Lower leg skin (tissue), 4 donors: ENCODE measurements around the gene NPIPB8. TPM values are rescaled to one million over a fixed set of nuclear protein-coding genes. Genes with fewer than 3 reads are reported as not detected.
A peak's percentile ranks its signal among the peaks of the same experiment; 100 is the strongest.
"Not testable (repeated sequence)": the region's sequence is repeated elsewhere in the genome, so short reads cannot be mapped to it uniquely, and the experiment has no call there.

Source experiments
- DNase-seq, 2 donors: peaks; one replicate each; pipeline ENCODE4 v3.0.0-alpha.2; 2019; ENCODE audit warnings: low spot score in 2 of 2
- H3K4me3 ChIP-seq: fragments of 200-600 bp; sonication (generic); 2 replicates; pipeline ENCODE4 v1.5.1; 2017; ENCODE audit warnings: mild to moderate bottlenecking, low read depth; ENCODE audit not compliant: poor library complexity, severe bottlenecking
- CTCF ChIP-seq, 3 donors: fragments of 450-650 bp; IDR thresholded peaks; one replicate each; pipeline ENCODE4 v1.5.1; 2016; ENCODE audit warnings: antibody characterized with exemption in 3 of 3, mild to moderate bottlenecking in 3 of 3, moderate library complexity in 2 of 3
- POLR2A ChIP-seq, 2 donors: fragments of 450-650 bp; IDR thresholded peaks; one replicate each; pipeline ENCODE4 v1.6.1; 2016 to 2017; ENCODE audit warnings: antibody characterized with exemption in 2 of 2, mild to moderate bottlenecking in 1 of 2, moderate library complexity in 1 of 2
- WGBS, 2 donors: methylation state at CpG; one replicate each; pipeline ENCODE4 v1.1.5; 2018; 5-methylcytosine and 5-hydroxymethylcytosine counted together
- intact Hi-C: fragments of 100-400 bp; cut with DNase I; formaldehyde crosslinking; loops from one replicate; pipeline ENCODE4 v1.15.0; 2023; ENCODE audit warnings: low total_unique reads
- total RNA-seq, 4 donors: library from RNA; depleted of rRNA; stranded (reverse); fragments of >200 nt; gene quantifications; one replicate each; pipeline ENCODE4 v1.1.0, GENCODE V29; 2016

NPIPB8 gene
- total RNA-seq, 4 donors from 2014 or later: not detected

- no peak overlapping the region for H3K4me3 ChIP-seq
- intact Hi-C loops: loop anchor here (10.0 kb wide), 1 partner anchor 318 kb away; no protein-coding TSS in a partner anchor
- WGBS, 2 donors: 71 to 74% methylated on average over 5 to 6 of the region's 6 CpGs
These were observed 35.3 kb upstream of the NPIPB8 start for GRCh38 chr16:28602529-28602928.

GRCh38 chr16:28603381-28604185 is 34.3 kb upstream of the NPIPB8 start:
- 71 to 76% methylated on average over 11 of the region's 11 CpGs for WGBS, 2 donors
- TF ChIP-seq CTCF (IDR thresholded peaks at IDR 0.05) (no peak), POLR2A (IDR thresholded peaks at IDR 0.05) (no peak)
- H3K4me3 ChIP-seq: no peak overlapping the region
- DNase-seq: no peak
- intact Hi-C loops: loop anchor here (10.0 kb wide), 1 partner anchor 319 kb away; no protein-coding TSS in a partner anchor

More at GRCh38 chr16:28602529-28602928, 35.3 kb upstream of the NPIPB8 start:
- DNase-seq: no peak
- TF ChIP-seq CTCF (IDR thresholded peaks at IDR 0.05) (no peak), POLR2A (IDR thresholded peaks at IDR 0.05) (no peak)

GRCh38 chr16:28604186-28604565 is 33.7 kb upstream of the NPIPB8 start:
- intact Hi-C loops: loop anchor here (10.0 kb wide), 1 partner anchor 319 kb away; no protein-coding TSS in a partner anchor
- DNase-seq: no peak
- TF ChIP-seq POLR2A (IDR thresholded peaks at IDR 0.05) (no peak), CTCF (IDR thresholded peaks at IDR 0.05) (no peak)
- no peak overlapping the region for H3K4me3 ChIP-seq
- WGBS, 2 donors: 69 to 77% methylated on average over 8 of the region's 8 CpGs

GRCh38 chr16:28606291-28607115 is 31.4 kb upstream of the NPIPB8 start:
- TF ChIP-seq CTCF (IDR thresholded peaks at IDR 0.05): no peak
- no peak for TF ChIP-seq POLR2A (IDR thresholded peaks at IDR 0.05)
- intact Hi-C loops: loop anchor here (10.0 kb wide), 1 partner anchor 322 kb away; no protein-coding TSS in a partner anchor
- WGBS, 2 donors: 82 to 90% methylated on average over 16 of the region's 16 CpGs
- no peak overlapping the region for H3K4me3 ChIP-seq
- peak in 1 of 2 donors; percentile 84 for DNase-seq

- intact Hi-C loops: loop anchor here (10.0 kb wide), 1 partner anchor 322 kb away; no protein-coding TSS in a partner anchor
- peak in 1 of 2 donors; percentile 85 for DNase-seq
- TF ChIP-seq POLR2A (IDR thresholded peaks at IDR 0.05): no peak
- TF ChIP-seq CTCF (IDR thresholded peaks at IDR 0.05): no peak
- 91 to 95% methylated on average over 9 of the region's 9 CpGs for WGBS, 2 donors
- H3K4me3 ChIP-seq: no peak overlapping the region
These were observed 30.7 kb upstream of the NPIPB8 start for GRCh38 chr16:28607116-28607623.

GRCh38 chr16:28607681-28608495 is 30.0 kb upstream of the NPIPB8 start:
- intact Hi-C loops: loop anchor here (10.0 kb wide), 1 partner anchor 323 kb away; no protein-coding TSS in a partner anchor
- H3K4me3 ChIP-seq: not testable (repeated sequence)
- 94 to 95% methylated on average over 10 of the region's 10 CpGs for WGBS, 2 donors
- peak in 1 of 2 donors; percentile 77 for DNase-seq

GRCh38 chr16:28608496-28608808 is 29.4 kb upstream of the NPIPB8 start:
- H3K4me3 ChIP-seq: not testable (repeated sequence)
- intact Hi-C loops: loop anchor here (10.0 kb wide), 1 partner anchor 324 kb away; no protein-coding TSS in a partner anchor
- 84 to 97% methylated on average over 6 to 7 of the region's 7 CpGs for WGBS, 2 donors
- DNase-seq: peak in 1 of 2 donors; percentile 85
